ENCODE data around the gene HMGN1.
"Not testable (repeated sequence)": the region's sequence is repeated elsewhere in the genome, so short reads cannot be mapped to it uniquely, and the experiment has no call there.

The HMGN1 gene, protein sequence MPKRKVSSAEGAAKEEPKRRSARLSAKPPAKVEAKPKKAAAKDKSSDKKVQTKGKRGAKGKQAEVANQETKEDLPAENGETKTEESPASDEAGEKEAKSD

GRCh38 chr21:39348355-39349210 lies at the start of gene HMGN1:
TSS of gene HMGN1 (minus strand) at chr21:39349088. CDS start at chr21:39348917, 171 bp downstream.
- peak; percentile 61 to 65 for ATAC-seq (replicated peaks)
- Mint-ChIP-seq H3K4me3 (peak within 1 kb of the TSS; percentile 99), H3K27ac (peak within 1 kb of the TSS; percentile 99)

DNA sequence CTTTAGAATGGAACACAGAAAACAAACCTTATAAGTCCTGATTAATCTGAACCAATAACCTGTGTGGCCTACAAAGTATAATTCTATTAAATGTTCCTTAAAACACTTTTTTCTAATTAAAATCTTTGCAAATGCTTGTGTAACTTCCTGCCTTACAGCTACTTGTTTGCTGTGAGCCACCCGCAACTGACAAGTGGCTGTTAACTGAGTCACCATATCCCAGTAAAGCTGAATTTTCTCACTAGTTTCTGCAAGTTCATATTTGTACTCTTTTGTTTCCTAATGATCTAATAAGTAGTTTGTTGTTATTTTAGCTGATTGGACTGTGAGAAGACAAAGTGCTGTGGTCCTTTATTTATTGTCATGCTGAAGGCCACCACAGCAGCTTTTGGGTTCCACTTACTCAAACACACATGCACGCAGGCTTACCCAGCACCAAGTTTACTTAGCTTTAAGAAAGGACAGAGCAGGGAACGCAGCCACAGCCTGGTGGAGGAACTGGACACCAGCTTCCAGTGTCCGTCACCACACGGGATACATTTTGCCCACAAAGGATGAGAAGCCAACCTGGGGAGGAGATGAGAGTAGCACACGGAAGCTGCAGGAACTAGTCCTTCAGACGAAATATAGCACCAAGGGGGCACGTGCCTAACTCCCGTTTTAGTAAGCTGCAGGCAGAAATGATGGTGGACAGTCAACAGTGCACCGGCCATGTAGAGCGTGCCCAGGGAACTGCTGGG lies 48.9 kb upstream of the HMGN1 start:
- Mint-ChIP-seq H3K36me3 (peaks cover 11 to 33% of the 10 kb centered on the region in 2 donors), H3K4me1 (no peaks in the 10 kb centered on the region), H3K27me3 (no peaks in the 10 kb centered on the region), H3K27ac (no peak overlapping the region), H3K4me3 (no peak overlapping the region), H3K9me3 (no peaks in the 10 kb centered on the region)
- ATAC-seq (replicated peaks): no peak
- no peak for DNase-seq

More at GRCh38 chr21:39348355-39349210, at the start of gene HMGN1:
- peaks cover 18 to 20% of the 10 kb centered on the region in 2 donors for H3K36me3 Mint-ChIP-seq
- DNase-seq: peak; percentile 83
- H3K9me3 Mint-ChIP-seq: no peaks in the 10 kb centered on the region
- no peaks in the 10 kb centered on the region for H3K27me3 Mint-ChIP-seq
- H3K4me1 Mint-ChIP-seq: peaks cover 20 to 41% of the 10 kb centered on the region in 2 donors

DNA sequence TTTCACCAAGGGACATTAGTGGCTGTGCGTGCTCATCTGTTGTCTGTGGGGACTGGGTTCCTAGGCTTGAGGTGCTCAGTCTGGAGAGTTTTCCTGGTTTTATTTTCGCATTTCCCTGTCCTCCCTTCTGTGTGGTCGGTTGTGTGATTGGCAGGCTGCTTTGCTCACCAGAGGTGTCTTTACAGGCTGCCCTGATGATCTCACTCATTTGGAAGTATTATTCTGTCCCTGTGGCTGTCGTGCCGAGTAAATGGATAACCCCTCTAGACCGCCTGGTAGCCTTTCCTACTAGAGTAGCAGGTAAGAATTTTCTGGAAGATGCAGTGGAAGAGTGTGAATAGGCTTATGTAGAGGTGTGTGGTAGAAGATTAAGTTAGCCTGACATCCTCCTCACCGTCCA lies 44.1 kb upstream of the HMGN1 start:
- no peak overlapping the region for H3K27ac Mint-ChIP-seq
- ATAC-seq (replicated peaks): no peak
- peaks cover 24 to 41% of the 10 kb centered on the region in 2 donors for H3K36me3 Mint-ChIP-seq
- DNase-seq: no peak
- no peaks in the 10 kb centered on the region for H3K27me3 Mint-ChIP-seq
- peaks cover 11 to 15% of the 10 kb centered on the region in 2 donors for H3K4me1 Mint-ChIP-seq
- H3K4me3 Mint-ChIP-seq: no peak overlapping the region
- H3K9me3 Mint-ChIP-seq: no peaks in the 10 kb centered on the region

GRCh38 chr21:39390212-39390765 lies 41.4 kb upstream of the HMGN1 start:
- no peak for DNase-seq
- no peak for ATAC-seq (replicated peaks)
- Mint-ChIP-seq H3K27ac (no peak overlapping the region), H3K4me1 (peaks cover 11 to 26% of the 10 kb centered on the region in 2 donors), H3K27me3 (no peaks in the 10 kb centered on the region), H3K4me3 (no peak overlapping the region), H3K36me3 (peaks cover 21 to 30% of the 10 kb centered on the region in 2 donors), H3K9me3 (no peaks in the 10 kb centered on the region)

DNA sequence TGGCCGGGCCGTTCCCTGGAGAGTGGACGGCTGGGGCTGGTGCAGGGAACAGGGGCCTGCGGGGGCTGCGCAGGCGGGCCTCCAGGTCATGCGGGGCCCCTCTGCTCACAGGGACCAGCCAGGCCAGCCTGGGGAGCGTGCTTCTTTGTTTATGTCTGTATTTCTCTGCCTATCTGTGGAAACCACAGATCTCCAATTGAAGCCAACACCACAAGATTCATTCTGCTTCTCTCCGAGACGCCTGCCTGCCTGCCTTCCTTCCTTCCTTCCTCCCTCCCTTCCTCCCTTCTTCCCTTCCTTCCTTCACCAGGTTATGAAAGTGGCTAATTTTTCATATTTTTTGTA lies 39.9 kb upstream of the HMGN1 start:
- peak overlapping the region; percentile 82 to 87 for H3K4me3 Mint-ChIP-seq
- ATAC-seq (replicated peaks) (no peak), DNase-seq (no peak)
- H3K4me1 Mint-ChIP-seq: peaks cover 11 to 29% of the 10 kb centered on the region in 2 donors
- H3K9me3 Mint-ChIP-seq: no peaks in the 10 kb centered on the region
- peak overlapping the region; percentile 75 for H3K27ac Mint-ChIP-seq
- H3K27me3 Mint-ChIP-seq: no peaks in the 10 kb centered on the region
- H3K36me3 Mint-ChIP-seq: peaks cover 18 to 22% of the 10 kb centered on the region in 2 donors

- DNase-seq: peak; percentile 65
Measured at GRCh38 chr21:39388038-39388810, 39.3 kb upstream of the HMGN1 start.

DNA sequence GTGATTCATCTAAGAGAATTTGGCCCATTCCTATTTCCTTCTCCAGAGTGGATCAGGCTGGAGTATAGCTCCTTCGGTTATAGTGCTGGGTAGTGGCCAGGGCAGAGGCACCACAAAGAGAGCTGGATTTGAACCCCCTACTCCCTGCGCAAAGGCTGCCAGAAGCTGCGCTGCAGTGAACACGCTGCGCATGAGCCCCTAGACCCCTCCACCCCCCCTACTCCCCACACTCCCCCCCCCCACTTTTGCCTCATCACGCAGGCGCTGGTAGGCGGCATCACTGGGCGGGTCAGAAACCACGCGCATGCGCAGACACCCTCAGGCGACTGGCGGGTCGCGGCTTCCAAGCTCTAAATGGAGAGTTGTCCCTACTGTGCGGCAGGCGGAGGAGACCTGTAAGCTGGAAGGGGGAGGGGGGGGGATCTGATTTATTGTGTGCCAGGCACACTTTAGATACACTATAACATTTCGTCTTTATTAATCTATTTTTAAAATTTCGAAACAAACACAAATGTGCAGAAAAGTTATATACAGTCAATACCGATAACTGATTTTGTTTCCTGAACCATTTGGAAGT lies 38.7 kb upstream of the HMGN1 start:
- Mint-ChIP-seq H3K4me3 (peak overlapping the region; percentile 82 to 87), H3K9me3 (no peaks in the 10 kb centered on the region), H3K4me1 (peaks cover 11 to 29% of the 10 kb centered on the region in 2 donors), H3K36me3 (peaks cover 12 to 14% of the 10 kb centered on the region in 2 donors), H3K27ac (peak overlapping the region; percentile 88), H3K27me3 (no peaks in the 10 kb centered on the region)
- DNase-seq (peak; percentile 82), ATAC-seq (replicated peaks) (peak; percentile 60 to 68)

More at GRCh38 chr21:39388038-39388810, 39.3 kb upstream of the HMGN1 start:
- H3K27ac Mint-ChIP-seq: peak overlapping the region; percentile 75
- peaks cover 18 to 21% of the 10 kb centered on the region in 2 donors for H3K36me3 Mint-ChIP-seq
- no peaks in the 10 kb centered on the region for H3K27me3 Mint-ChIP-seq
- peak; percentile 86 to 87 for ATAC-seq (replicated peaks)
- peak overlapping the region; percentile 82 to 87 for H3K4me3 Mint-ChIP-seq
- no peaks in the 10 kb centered on the region for H3K9me3 Mint-ChIP-seq
- H3K4me1 Mint-ChIP-seq: peaks cover 11 to 29% of the 10 kb centered on the region in 2 donors

GRCh38 chr21:39386899-39387298 lies 38.0 kb upstream of the HMGN1 start:
- H3K36me3 Mint-ChIP-seq: peaks cover 9 to 14% of the 10 kb centered on the region in 2 donors
- ATAC-seq (replicated peaks) (no peak), DNase-seq (no peak)
- H3K9me3 Mint-ChIP-seq: no peaks in the 10 kb centered on the region
- H3K27ac Mint-ChIP-seq: peak overlapping the region; percentile 88
- H3K4me1 Mint-ChIP-seq: peaks cover 13 to 35% of the 10 kb centered on the region in 2 donors
- peak overlapping the region in 1 of 2 donors; percentile 87 for H3K4me3 Mint-ChIP-seq
- no peaks in the 10 kb centered on the region for H3K27me3 Mint-ChIP-seq

DNA sequence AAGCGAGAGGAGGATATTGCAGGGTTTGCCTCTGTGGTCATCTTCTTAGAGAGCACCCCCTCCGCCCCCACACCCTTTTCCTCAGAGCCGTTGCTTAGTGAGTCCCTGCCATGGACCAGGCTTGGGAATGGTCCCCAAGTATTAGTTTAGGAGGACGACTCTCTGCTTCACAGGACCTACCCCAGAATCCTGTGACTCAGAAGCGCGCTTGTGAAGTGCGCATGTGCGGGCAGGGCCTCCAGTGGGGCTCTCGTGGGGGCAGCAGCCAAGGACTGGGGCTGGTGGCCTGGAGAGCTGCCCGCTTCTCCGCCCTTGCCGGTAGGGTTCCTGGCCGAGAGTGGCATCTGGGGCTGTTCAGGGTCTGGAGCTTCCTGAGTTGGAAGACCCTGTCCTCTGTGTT lies 37.3 kb upstream of the HMGN1 start:
- Mint-ChIP-seq H3K4me3 (peak overlapping the region; percentile 62 to 64), H3K27ac (no peak overlapping the region)
- DNase-seq: no peak

GRCh38 chr21:39385299-39386145 lies 36.6 kb upstream of the HMGN1 start:
- Mint-ChIP-seq H3K4me3 (peak overlapping the region; percentile 62 to 64), H3K27me3 (no peaks in the 10 kb centered on the region), H3K27ac (peak overlapping the region; percentile 20), H3K4me1 (peaks cover 16 to 46% of the 10 kb centered on the region in 2 donors), H3K9me3 (no peaks in the 10 kb centered on the region), H3K36me3 (peaks cover 4 to 8% of the 10 kb centered on the region in 2 donors)
- ATAC-seq (replicated peaks) (peak; percentile 63 to 67), DNase-seq (peak; percentile 46)

More for the DNA sequence above, 37.3 kb upstream of the HMGN1 start:
- H3K36me3 Mint-ChIP-seq: peaks cover 8 to 12% of the 10 kb centered on the region in 2 donors
- H3K9me3 Mint-ChIP-seq: no peaks in the 10 kb centered on the region
- H3K27me3 Mint-ChIP-seq: no peaks in the 10 kb centered on the region
- no peak for ATAC-seq (replicated peaks)
- H3K4me1 Mint-ChIP-seq: peaks cover 13 to 39% of the 10 kb centered on the region in 2 donors

DNA sequence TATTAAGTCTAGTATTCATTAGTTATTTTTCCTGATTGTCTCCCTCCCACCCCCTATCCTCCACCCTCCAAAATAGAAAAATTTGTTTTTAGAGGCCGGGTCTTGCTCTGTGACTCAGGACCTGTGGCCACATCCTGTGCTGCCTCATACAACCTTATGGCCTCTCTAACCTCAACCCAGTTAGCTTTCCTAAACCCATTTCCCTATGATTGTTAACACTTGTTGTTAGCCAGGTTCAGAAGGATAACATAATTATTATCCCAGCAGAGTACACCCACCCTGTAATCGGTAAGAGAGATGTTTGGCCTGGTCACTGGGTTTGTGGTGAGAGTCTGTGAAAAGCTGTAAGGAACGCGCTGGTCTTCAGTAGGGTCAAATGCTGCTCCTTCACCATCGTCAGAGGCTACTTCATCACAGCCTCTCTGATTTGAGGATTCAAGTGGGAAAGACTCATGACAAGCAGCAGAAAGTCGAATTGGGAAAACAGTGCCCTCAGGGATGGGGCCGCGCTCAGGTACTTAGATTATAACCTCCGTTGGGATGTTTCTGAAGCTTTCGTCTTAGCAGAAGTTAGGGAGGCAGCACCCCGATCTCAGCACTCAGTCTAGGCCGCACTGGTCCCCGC lies 35.9 kb upstream of the HMGN1 start:
- H3K27me3 Mint-ChIP-seq: no peaks in the 10 kb centered on the region
- no peak overlapping the region for H3K27ac Mint-ChIP-seq
- H3K4me1 Mint-ChIP-seq: peaks cover 16 to 48% of the 10 kb centered on the region in 2 donors
- H3K36me3 Mint-ChIP-seq: peaks cover 0 to 4% of the 10 kb centered on the region in 2 donors
- H3K9me3 Mint-ChIP-seq: no peaks in the 10 kb centered on the region
- no peak overlapping the region for H3K4me3 Mint-ChIP-seq
- DNase-seq (no peak), ATAC-seq (replicated peaks) (no peak)

GRCh38 chr21:39382096-39382495 lies 33.2 kb upstream of the HMGN1 start:
- ATAC-seq (replicated peaks); DNase-seq; H3K27ac Mint-ChIP-seq; H3K36me3 Mint-ChIP-seq; H3K9me3 Mint-ChIP-seq; H3K27me3 Mint-ChIP-seq: not testable (repeated sequence)
- peaks cover 5 to 26% of the 10 kb centered on the region in 2 donors for H3K4me1 Mint-ChIP-seq
- peak overlapping the region in 1 of 2 donors; percentile 2 for H3K4me3 Mint-ChIP-seq
